Activated T-cell treated with anti-CD3 and anti-CD28 coated beads for 1 hour (primary cell): ENCODE measurements around the gene MBTPS1.
A peak's percentile ranks its signal among the peaks of the same experiment; 100 is the strongest.

Experiments
- DNase-seq: peaks from one replicate; pipeline ENCODE4 v3.0.0-alpha.2; 2020; ENCODE audit warnings: low read depth

Gene MBTPS1

DNA sequence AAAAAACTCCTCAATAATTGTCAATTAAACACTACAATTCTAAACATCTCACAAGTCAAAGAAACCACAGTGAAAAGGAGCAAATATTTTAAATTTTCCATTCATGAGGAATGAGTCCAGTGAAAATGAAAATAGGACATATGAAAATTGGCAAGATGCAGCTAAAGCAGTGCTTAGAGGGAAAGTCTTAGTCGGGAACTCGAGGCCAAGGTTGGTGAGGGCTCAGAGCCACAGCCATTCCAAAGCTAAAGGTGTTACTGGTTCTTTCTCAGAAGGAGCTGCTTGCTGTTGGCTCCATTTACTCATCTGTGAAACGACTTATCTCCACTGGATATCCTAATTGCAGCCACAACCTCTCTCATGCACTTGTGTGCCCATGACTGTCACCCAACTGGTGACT lies 80.6 kb downstream of the MBTPS1 start:
- DNase-seq, result no peak

DNA sequence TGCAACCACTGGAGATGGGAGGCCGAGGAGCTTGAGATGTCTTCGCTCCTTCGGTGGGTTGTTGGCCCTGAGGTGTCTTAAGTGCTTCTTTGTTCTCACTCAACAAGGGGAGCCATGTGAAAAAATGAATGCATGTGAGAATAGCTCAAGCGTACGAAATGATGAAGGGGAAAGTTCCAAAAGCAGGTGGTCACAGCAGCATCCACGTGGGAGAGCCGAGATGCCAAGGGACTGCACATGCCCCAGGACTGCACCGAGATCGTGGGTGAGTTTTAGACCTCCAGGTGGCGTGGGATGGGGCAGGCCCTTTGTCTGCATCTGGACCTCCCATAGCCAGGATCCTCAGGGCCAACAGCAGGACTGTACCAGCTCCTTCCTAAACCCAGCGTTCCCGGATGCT lies 82.2 kb downstream of the MBTPS1 start:
- no peak for DNase-seq

DNA sequence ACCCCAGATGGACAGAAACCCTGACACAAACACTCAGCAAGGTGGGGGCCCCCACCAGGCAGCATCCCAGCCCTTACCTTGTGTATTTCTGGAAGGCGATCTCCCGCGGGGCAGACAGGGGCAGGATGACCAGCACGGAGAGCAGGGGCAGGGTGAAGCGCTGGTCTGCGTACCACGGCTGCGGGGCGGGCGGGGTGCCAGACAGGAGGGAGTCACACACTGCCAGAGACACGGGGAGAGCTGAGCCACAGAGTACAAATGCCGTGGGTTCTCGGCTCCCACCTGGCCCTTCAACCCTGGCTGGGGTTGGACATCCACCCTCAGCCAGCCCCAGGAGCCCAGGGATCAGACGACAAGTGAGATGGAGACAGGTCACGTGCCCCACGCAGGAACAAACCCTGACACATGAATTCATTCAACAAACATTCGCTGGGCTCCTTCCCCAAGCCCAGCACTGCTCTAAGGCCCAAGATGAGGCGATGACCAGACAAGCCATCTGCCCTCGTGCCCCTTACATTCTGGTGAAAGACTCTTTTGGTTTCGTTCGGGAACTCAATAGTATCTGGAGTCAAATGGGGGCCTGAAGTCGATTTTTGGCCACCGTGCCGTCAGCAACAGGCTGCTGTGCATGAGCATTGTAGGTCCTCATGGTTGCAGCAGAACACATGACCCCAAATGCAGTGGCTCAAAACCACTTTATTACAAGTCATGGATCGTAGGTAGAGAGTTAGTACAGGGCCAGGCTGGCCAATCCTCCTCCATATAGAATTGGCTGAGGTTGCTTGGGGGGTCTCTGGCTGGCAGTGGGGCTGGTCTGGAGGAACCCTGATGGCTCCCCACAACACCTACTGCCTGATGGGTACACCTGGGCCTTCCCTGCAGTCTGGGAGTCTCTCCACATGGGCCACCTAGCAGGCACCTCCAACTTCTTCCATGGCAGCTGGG lies 83.2 kb downstream of the MBTPS1 start:
- DNase-seq, result no peak

DNA sequence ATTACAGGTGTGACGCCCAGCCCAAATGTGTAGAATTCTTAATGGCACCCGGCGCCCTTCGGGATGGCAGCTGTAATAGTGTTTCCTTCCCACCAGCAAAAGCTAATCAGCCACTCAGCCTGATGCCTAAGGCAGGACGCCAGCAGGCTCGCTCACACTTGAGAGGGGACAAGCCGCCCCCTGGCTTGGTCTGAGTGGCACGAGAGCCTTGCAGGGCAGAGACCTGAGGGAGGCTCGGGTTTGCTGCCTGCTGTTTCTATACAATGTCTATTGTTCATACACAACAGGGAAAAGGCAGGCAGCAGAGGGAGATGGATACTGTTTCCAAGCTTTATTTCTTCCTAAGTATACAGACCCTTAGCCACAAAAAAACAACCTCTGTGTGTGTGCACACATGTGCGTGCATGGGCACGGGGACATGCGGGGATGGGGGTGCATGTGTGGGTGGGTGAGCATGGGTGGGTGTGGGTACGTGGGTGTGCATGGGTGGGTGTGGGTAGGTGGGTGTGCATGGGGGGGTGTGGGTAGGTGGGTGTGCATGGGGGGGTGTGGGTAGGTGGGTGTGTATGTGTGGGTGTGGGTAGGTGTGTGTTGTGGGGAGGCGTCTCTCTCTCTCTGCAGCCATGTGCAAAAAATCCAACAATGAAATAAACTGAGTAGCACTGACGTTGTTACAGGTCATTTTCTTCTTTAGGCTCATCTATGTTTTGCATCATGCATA lies 84.1 kb downstream of the MBTPS1 start:
- DNase-seq, result no peak

GRCh38 chr16:84031556-84031955 lies 85.2 kb downstream of the MBTPS1 start:
- no peak for DNase-seq

DNA sequence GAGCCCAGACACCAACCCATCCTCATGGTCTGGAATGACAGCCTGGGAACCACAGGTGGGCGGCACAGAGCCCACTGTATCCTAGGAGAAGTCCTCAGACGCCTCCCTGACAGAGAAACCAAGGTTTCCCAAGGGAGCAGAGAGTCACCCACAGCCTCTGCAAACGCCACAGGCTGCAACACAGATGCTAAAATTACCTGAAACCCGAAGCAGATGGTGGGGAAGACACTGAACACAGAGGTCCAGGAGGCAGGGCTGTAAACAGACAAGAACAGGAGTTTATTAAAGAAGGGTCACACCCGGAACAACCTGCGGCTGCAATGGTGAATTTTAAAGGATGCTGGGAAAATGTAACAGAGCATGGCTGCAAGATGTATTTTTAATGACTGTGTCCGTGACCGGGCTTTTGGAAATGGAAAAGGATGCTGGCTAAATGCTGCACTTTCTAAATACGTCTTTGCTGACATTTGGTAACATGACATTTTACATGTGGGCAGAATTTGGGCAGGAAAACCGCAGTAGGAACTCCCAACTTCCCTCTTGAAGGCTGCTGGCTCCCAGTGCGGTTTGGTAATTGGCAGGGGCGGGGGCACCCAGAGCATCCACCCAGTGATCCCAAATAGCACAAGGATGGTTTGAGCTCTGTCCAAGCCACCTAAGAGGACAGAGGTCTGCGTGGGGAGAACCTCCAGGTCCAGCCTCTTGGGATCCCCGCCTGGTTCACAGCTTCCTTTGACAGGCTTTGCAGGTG lies 87.3 kb downstream of the MBTPS1 start:
- no peak for DNase-seq

- DNase-seq, result no peak
Measured at GRCh38 chr16:84027625-84028024, 89.1 kb downstream of the MBTPS1 start.

DNA sequence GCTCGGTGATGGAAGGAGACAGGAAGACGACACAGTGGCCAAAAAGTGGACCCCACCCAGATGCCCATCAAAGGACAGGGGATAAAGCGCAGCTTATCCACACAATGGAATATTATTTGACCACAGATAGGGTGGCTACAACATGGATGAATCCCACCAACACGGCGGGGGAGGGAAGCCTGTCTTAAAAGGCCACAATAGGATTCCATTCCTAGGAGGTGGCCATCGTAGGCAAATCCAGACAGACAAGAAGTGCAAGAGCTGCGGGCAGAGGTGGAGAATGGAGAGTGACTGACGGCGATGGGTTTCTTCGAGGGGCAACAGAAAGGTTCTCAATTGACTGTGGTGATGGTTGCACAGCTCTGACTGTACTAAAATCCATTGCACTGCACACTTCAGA lies 90.1 kb downstream of the MBTPS1 start:
- no peak for DNase-seq

- no peak for DNase-seq
Measured at GRCh38 chr16:84024854-84025253, 91.9 kb downstream of the MBTPS1 start.

DNA sequence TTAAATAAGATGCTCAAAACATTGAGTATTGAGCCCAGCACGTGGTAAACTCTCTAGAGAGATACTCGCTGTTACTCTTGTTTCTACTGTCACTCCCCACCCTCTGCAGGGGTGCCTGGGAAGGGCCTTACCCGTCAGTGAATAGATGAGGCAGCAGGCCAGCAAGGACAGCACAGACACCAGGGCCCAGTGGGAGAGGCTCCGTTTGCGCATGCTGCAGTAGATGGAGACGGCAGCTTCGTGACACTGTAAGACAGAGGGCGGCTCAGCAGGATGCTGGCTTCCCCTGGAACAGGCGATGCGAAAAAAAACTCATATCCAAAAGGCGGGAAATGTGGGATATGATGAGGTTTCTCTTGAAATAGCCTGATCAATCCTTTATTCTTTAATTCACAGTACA lies 94.1 kb downstream of the MBTPS1 start:
- DNase-seq, result no peak

DNA sequence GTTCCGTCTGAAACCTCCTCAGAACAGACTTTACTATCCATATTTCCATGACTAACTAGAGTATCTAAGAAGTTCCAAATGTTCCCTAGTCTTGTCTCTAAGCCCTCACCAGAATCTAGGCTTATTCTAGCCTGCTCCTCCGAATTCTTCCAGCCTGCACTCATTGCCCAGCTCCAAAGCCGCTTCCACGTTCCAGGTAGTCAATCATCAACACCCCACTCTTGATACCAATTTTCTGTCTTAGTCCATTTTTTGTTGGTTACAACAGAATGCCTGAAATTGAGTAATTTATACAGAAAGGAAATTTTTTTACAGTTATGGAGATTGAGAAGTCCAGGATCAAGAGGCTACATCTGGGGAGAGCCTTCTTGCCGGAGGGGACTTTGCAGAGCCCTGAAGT lies 95.3 kb downstream of the MBTPS1 start:
- no peak for DNase-seq

- DNase-seq, result no peak
Measured at GRCh38 chr16:84020353-84020752, 96.4 kb downstream of the MBTPS1 start.

DNA sequence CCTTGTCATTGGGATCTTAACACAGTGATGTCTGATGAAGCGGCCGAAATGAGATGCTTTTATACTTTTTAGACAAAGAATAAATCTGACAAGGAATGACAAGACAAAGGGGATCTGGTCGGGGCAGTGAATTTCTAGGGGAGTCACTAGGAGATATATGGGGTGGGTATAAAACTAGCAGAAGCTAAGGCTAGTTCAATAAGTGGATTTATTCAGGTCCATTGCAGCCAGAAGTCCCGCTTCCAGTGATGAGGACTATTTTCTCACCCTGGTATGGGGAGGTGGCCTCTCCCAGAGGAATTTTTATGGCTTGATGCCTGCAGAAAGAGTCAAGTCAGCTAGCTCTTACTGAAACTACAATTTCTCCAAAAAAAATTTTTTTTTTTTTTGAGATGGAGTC lies 98.0 kb downstream of the MBTPS1 start:
- no peak for DNase-seq

DNA sequence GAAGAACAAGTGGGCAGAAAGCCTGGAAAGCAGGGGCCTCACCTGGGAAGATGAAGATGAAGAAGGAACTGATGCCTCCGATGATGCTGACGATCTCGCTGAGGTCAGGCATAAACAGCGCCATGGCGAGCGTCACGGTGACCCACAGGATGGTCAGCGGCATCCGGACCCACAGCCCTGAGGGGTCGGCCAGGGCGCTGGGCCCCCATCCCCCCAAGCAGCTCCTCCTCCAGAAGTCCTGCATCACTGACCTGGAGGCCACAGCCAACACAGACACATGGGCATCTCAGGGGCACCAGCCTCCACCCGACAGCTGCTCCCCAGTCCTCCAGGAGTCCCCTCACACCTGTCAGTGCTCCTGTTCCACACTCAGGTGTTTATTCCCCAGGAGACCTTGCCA lies 100.3 kb downstream of the MBTPS1 start:
- DNase-seq, result no peak

- no peak for DNase-seq
Measured at GRCh38 chr16:84015399-84015798, 101.3 kb downstream of the MBTPS1 start.

DNA sequence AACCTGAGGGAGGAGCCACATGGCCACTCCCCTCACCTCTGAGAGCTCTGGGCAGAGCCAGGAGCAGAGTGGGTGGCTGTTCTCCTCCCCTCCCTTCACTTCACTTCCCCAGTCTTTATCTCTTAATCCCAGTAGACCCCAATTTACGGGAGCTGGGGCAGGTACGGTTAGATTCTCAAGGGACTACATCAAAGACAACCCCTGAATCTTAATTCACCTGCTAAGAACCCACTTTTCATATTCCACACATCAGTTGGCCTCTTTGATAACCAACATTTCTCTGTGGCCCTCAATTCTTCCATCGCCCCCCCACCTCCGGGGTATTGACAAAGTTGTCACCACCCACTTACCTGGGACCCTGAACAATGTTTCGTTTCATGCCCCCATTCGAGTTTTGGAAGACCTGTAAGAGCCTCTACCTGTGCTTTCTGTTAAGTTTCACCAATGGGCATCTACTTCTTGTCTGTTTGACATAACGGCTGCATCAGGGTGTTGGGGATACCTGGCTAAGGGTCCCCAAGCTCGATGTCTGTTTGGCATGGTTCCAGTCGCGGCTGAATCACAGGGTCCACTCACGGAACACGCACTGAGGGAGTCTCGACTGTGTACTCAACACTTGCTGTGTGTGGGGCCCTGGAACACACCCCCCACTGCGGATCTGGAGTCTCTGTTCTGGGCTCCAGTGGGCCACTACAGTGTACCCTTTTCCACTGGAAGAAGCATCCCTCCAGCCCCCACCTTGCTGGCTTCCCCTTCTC lies 102.0 kb downstream of the MBTPS1 start:
- no peak for DNase-seq

- DNase-seq, result peak; percentile 14
Measured at GRCh38 chr16:84013787-84014569, 102.8 kb downstream of the MBTPS1 start.

- DNase-seq, result no peak
Measured at GRCh38 chr16:84009282-84009681, 107.5 kb downstream of the MBTPS1 start.

DNA sequence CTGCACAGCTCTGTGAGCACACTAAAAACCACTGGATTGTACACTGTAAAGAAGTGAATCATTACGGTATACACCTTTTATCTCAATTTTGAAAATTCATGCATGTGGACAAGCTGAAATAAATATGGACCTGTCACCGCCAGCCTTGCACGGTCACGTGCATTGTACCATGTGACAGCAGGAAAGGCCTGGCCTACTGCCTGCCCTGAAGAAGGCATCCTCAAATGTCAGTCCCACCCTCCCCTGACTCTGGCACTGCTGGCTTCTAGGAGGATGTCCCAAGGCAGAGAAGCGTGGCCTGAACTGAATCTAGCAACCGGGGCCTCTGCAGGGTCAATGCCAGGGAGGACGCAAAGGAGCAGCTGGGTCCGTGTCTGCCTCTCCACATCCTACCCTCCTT lies 108.8 kb downstream of the MBTPS1 start:
- DNase-seq, result no peak

DNA sequence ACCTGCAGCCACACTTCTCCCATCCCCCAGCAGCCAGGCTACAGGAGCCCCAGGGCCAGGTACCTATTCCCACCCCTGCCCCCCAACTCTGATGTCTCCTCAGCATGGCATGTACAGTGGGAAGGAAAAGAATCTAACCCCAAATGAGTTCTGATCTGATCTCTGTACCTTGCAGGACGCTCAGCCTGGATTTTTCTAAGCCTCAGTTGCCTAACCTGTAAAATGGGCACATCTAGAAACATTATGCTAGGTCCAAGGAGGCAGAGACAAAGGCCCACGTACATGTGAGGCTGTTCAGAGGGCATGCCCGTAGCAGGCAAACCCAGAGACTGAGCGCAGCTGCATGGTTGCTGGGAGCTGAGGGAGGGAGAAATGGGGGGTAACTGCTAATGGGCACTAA lies 109.2 kb downstream of the MBTPS1 start:
- no peak for DNase-seq

- DNase-seq, result no peak
Measured at GRCh38 chr16:84005391-84005790, 111.4 kb downstream of the MBTPS1 start.
